HepG2 (cell line): ENCODE results near the gene YEATS2. TPM values are rescaled to one million over a fixed set of nuclear protein-coding genes. Genes with fewer than 3 reads are reported as not detected.

Source experiments
- ATAC-seq: fragments of 200-7000 bp; cut with Tn5 transposase; 3 replicates; pipeline ENCODE4 v1.9.1; 2020; ENCODE audit warnings: mild to moderate bottlenecking, moderate library complexity
- BruUV-seq: library from RNA; stranded (reverse); fragments of 400-500 nt; replicated peaks from 2 replicates; lab custom pipeline; 2021; lab: Mats Ljungman, UMichigan
- CTCF ChIA-PET: fragments of 300-600 bp; formaldehyde crosslinking; extraction: SDS; loops from one replicate; lab custom pipeline; 2021; ENCODE audit warnings: low total read pairs, inconsistent platforms, low intra/inter-chr PET ratio; lab: Yijun Ruan, JAX
- POLR2A ChIA-PET: fragments of 350-600 bp; sonication (Branson Sonifier 250); formaldehyde crosslinking; loops from one replicate; lab custom pipeline; 2020; ENCODE audit warnings: antibody characterized with exemption, inconsistent platforms; lab: Yijun Ruan, JAX
- DNase-seq: peaks from one replicate; pipeline ENCODE4 v3.0.0-alpha.2; 2015; ENCODE audit warnings: low spot score
- FAIRE-seq: peaks from 3 replicates; lab custom pipeline; 2011; peaks lifted over from hg19 to GRCh38; lab: Jason Lieb, UNC
- H2AFZ ChIP-seq: one replicate; pipeline ENCODE4 v1.6.1; 2011; ENCODE audit warnings: low read length, inconsistent platforms
- H3K27ac ChIP-seq: fragments of 300-600 bp; 3 replicates; pipeline ENCODE4 v1.8.0; 2011; ENCODE audit warnings: mixed run types, mild to moderate bottlenecking, mixed read lengths, low read length, inconsistent platforms; ENCODE audit not compliant: insufficient read depth; ENCODE audit errors: extremely low read length
- H3K27me3 ChIP-seq, 2 experiments: fragments of 200-600 bp in 1 of 2; 2 replicates in 1 of 2; 3 replicates in 1 of 2; pipeline versions ENCODE4 v1.6.0 to v1.8.0; 2011; ENCODE audit warnings: low read length in 2 of 2, mild to moderate bottlenecking in 2 of 2, moderate library complexity in 2 of 2, inconsistent platforms in 1 of 2; ENCODE audit not compliant: insufficient read depth in 2 of 2, control insufficient read depth in 1 of 2
- H3K36me3 ChIP-seq, 2 experiments: fragments of 200-600 bp in 1 of 2; replicated peaks in 1 of 2; 2 replicates in 1 of 2; 3 replicates in 1 of 2; pipeline versions ENCODE4 v1.5.1 to v1.8.0; 2011; ENCODE audit warnings: low read length in 2 of 2, inconsistent platforms in 1 of 2; ENCODE audit not compliant: insufficient read depth in 2 of 2, control insufficient read depth in 1 of 2
- H3K4me1 ChIP-seq: 2 replicates; pipeline ENCODE4 v1.5.1; 2012; ENCODE audit warnings: low read length, inconsistent platforms; ENCODE audit not compliant: insufficient read depth
- H3K4me2 ChIP-seq: 2 replicates; pipeline ENCODE4 v1.6.0; 2011; ENCODE audit warnings: low read depth, low read length, inconsistent platforms
- H3K4me3 ChIP-seq, 3 experiments: fragments of 200-600 bp in 1 of 3; sonication (generic), shearing (Covaris generic) in 1 of 3; replicated peaks in 1 of 3; 2 replicates each; pipeline ENCODE4 v1.5.1; 2011 to 2016; ENCODE audit warnings: low read length in 3 of 3, inconsistent platforms in 2 of 3, low read depth in 2 of 3, mild to moderate bottlenecking in 2 of 3, control low read depth in 1 of 3, mixed read lengths in 1 of 3; ENCODE audit not compliant: insufficient read depth in 1 of 3
- H3K79me2 ChIP-seq: one replicate; pipeline ENCODE4 v1.6.1; 2011; ENCODE audit warnings: low read length, inconsistent platforms; ENCODE audit not compliant: insufficient read depth
- H3K9ac ChIP-seq: 2 replicates; pipeline ENCODE4 v1.6.0; 2011; ENCODE audit warnings: mild to moderate bottlenecking, low read depth, low read length, inconsistent platforms; ENCODE audit not compliant: insufficient read depth
- H3K9me3 ChIP-seq: 2 replicates; pipeline ENCODE4 v1.5.1; 2012; ENCODE audit warnings: mild to moderate bottlenecking, low read length
- H4K20me1 ChIP-seq: 2 replicates; pipeline ENCODE4 v1.6.0; 2011; ENCODE audit warnings: inconsistent platforms, mild to moderate bottlenecking, low read length, moderate library complexity; ENCODE audit not compliant: insufficient read depth
- HOXD1 ChIP-seq: sonication (generic); formaldehyde crosslinking; IDR thresholded peaks from 2 replicates; pipeline ENCODE4 v1.5.0; 2020; ENCODE audit warnings: missing genetic modification reagents
- PLSCR1 ChIP-seq: sonication (generic); formaldehyde crosslinking; IDR thresholded peaks from 2 replicates; pipeline ENCODE4 v1.5.0; 2020; ENCODE audit warnings: missing genetic modification reagents, mild to moderate bottlenecking, borderline replicate concordance
- SAP130 ChIP-seq: IDR thresholded peaks from 2 replicates; pipeline ENCODE4 v1.6.1; 2016; ENCODE audit warnings: low read depth
- ZBTB4 ChIP-seq: sonication (generic); formaldehyde crosslinking; IDR thresholded peaks from 2 replicates; pipeline ENCODE4 v1.4.0; 2020; ENCODE audit warnings: missing genetic modification reagents, mild to moderate bottlenecking, borderline replicate concordance
- ZNF101 ChIP-seq: sonication (generic); formaldehyde crosslinking; IDR thresholded peaks from 2 replicates; pipeline ENCODE4 v1.4.0; 2020; ENCODE audit warnings: mild to moderate bottlenecking, low read depth, missing genetic modification reagents, borderline replicate concordance
- ZNF160 ChIP-seq: sonication (generic); formaldehyde crosslinking; IDR thresholded peaks from 2 replicates; pipeline ENCODE4 v1.8.0; 2022; ENCODE audit warnings: mild to moderate bottlenecking, inconsistent platforms, missing genetic modification reagents
- ZNF30 ChIP-seq: sonication (generic); formaldehyde crosslinking; IDR thresholded peaks from 2 replicates; pipeline ENCODE4 v1.5.0; 2020; ENCODE audit warnings: mild to moderate bottlenecking, missing genetic modification reagents
- in situ Hi-C: cut with HindIII; loops from 2 replicates; pipeline ENCODE4 v1.10.0; 2017; ENCODE audit warnings: low pct_unique_long_range_greater_than_20kb; ENCODE audit not compliant: extremely low pct_ligation_motif_present
- intact Hi-C: fragments of 100-400 bp; cut with micrococcal nuclease; formaldehyde crosslinking; loops from one replicate; pipeline ENCODE4 v1.10.0; 2022; ENCODE audit not compliant: unreplicated experiment
- polyA plus RNA-seq, 8 experiments: library from polyadenylated mRNA; depleted of rRNA in 3 of 8; stranded (reverse) in 7 of 8; unstranded in 1 of 8; fragments of >200 nt; fragmentation: Illumina TruSeq in 4 of 8; extraction: Trizol in 4 of 8; gene quantifications; 2 replicates each; pipeline versions ENCODE4 v1.2.1 to v1.2.3, GENCODE V29; 2011 to 2016; ENCODE audit warnings: low read depth in 4 of 8, missing spikeins in 1 of 8, mixed read lengths in 1 of 8; ENCODE audit not compliant: insufficient read depth in 1 of 8
- total RNA-seq, 5 experiments: library from RNA; depleted of rRNA; stranded (reverse); fragments of >200 nt; fragmentation: Illumina TruSeq; extraction: Trizol; gene quantifications; 2 replicates each; pipeline ENCODE4 v1.2.3, GENCODE V29; 2016; ENCODE audit warnings: low read depth in 1 of 5

The YEATS2 gene
- total and polyA plus RNA-seq, 2 of the 13 experiments (the other 11 are each of a cell fraction or from before 2014, with no cell fraction given): 18.6 to 33.7 TPM

- intact Hi-C loops: no loop called here
- Histone ChIP-seq H4K20me1 (peaks cover 8% of the 10 kb centered on the region; the same call in 1 of the 2 replicates), H2AFZ (no peak overlapping the region), H3K4me3 (no peak overlapping the region), H3K27me3 (no peaks in the 10 kb centered on the region), H3K79me2 (peaks cover 38% of the 10 kb centered on the region), H3K4me1 (no peaks in the 10 kb centered on the region), H3K27ac (no peak overlapping the region), H3K9ac (no peak overlapping the region), H3K4me2 (no peak overlapping the region), H3K36me3 (peaks cover 2 to 32% of the 10 kb centered on the region in 2 experiments; a peak in 4 of 5 replicates), H3K9me3 (no peaks in the 10 kb centered on the region)
- no peak for DNase-seq
- POLR2A ChIA-PET: no interaction called here
- no peak for FAIRE-seq
- CTCF ChIA-PET: no interaction called here
- in situ Hi-C loops: no loop called here
- ATAC-seq: no peak
- no TSS peak for BruUV-seq
- TF ChIP-seq ZNF160 (CRISPR knock-in tag): no peak
- no peak for TF ChIP-seq SAP130 (CRISPR knock-in tag)
- no peak for TF ChIP-seq HOXD1
- TF ChIP-seq ZNF101 (CRISPR knock-in tag): no peak
- no peak for TF ChIP-seq PLSCR1
- TF ChIP-seq ZNF30 (CRISPR knock-in tag): no peak
- no peak for TF ChIP-seq ZBTB4 (CRISPR knock-in tag)
Measured at GRCh38 chr3:183714622-183715021, 17.0 kb downstream of the YEATS2 start.
